ENCODE data around the gene ASS1.

GRCh38 chr9:130467316-130467715, 22.6 kb downstream of the ASS1 start:
- no peak for TF ChIP-seq ZC3H11A (IDR thresholded peaks at IDR 0.05)
- no peak for TF ChIP-seq CTCF (IDR thresholded peaks at IDR 0.05)
- TF ChIP-seq, protein P1, sequence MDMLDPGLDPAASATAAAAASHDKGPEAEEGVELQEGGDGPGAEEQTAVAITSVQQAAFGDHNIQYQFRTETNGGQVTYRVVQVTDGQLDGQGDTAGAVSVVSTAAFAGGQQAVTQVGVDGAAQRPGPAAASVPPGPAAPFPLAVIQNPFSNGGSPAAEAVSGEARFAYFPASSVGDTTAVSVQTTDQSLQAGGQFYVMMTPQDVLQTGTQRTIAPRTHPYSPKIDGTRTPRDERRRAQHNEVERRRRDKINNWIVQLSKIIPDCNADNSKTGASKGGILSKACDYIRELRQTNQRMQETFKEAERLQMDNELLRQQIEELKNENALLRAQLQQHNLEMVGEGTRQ (IDR thresholded peaks at IDR 0.05): no peak
- TF ChIP-seq, protein P2, sequence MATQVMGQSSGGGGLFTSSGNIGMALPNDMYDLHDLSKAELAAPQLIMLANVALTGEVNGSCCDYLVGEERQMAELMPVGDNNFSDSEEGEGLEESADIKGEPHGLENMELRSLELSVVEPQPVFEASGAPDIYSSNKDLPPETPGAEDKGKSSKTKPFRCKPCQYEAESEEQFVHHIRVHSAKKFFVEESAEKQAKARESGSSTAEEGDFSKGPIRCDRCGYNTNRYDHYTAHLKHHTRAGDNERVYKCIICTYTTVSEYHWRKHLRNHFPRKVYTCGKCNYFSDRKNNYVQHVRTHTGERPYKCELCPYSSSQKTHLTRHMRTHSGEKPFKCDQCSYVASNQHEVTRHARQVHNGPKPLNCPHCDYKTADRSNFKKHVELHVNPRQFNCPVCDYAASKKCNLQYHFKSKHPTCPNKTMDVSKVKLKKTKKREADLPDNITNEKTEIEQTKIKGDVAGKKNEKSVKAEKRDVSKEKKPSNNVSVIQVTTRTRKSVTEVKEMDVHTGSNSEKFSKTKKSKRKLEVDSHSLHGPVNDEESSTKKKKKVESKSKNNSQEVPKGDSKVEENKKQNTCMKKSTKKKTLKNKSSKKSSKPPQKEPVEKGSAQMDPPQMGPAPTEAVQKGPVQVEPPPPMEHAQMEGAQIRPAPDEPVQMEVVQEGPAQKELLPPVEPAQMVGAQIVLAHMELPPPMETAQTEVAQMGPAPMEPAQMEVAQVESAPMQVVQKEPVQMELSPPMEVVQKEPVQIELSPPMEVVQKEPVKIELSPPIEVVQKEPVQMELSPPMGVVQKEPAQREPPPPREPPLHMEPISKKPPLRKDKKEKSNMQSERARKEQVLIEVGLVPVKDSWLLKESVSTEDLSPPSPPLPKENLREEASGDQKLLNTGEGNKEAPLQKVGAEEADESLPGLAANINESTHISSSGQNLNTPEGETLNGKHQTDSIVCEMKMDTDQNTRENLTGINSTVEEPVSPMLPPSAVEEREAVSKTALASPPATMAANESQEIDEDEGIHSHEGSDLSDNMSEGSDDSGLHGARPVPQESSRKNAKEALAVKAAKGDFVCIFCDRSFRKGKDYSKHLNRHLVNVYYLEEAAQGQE (IDR thresholded peaks at IDR 0.05): no peak
- TF ChIP-seq POLR2A (IDR thresholded peaks at IDR 0.05; ENCODE audit: low read length): no peak
- no peak for TF ChIP-seq JUNB (IDR thresholded peaks at IDR 0.05)
- no peak for TF ChIP-seq CHD2 (IDR thresholded peaks at IDR 0.05; ENCODE audit: low read length, partially characterized antibody)
- no peak for TF ChIP-seq MYC (IDR thresholded peaks at IDR 0.05; ENCODE audit: borderline replicate concordance, low read length)

Data from A549 (cell line).